Measurements from ENCODE around the gene PFKL. TPM values are rescaled to one million over a fixed set of nuclear protein-coding genes. Genes with fewer than 3 reads are reported as not detected.

Gene PFKL
- total RNA-seq, 1 donor from 2014 or later, result 48.7 TPM

DNA sequence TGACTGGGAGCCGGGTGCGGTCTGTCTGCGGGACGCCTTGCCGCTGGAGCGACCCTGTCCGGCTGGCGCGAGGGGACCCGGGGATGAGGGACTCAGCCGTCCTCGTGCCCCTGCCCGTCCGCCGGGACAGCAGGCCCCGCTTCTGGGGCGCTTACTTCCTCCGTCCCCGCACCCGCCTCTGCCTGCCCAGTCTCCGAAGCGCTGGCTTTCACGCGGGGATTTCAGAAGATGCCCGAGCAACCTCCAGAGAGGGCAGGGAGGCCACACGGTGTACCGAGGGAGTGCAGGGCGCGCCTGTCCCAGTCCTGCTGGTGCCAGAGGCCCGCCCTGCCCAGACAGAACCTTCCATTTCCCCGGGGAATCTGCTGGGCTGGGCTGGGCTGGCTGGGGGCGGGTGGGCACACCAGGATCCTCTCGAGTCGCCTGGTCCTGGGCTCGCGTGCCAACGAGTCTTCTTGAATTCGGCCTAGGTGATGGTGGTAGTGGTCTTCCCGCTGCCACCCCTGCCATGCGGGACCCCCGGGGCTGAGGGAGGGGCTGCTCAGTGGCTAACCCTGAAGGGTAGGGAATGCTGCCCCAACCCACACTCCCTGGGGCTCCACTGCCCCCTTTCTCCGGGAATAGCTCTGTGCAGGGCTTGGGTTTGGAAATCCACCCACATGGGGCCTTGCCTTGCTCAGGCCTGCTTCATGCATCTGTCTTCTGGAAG is 51.1 kb downstream of the PFKL start:
- Mint-ChIP-seq H3K27me3 (ENCODE audit: insufficient read depth, low read depth) (peaks cover 7% of the 10 kb centered on the region), H3K27ac (no peak overlapping the region), H3K36me3 (no peaks in the 10 kb centered on the region), H3K9me3 (no peaks in the 10 kb centered on the region), H3K4me1 (peaks cover 6% of the 10 kb centered on the region), H3K4me3 (no peak overlapping the region)
- Histone ChIP-seq H3K4me3 (no peak overlapping the region), H3K4me1 (no peaks in the 10 kb centered on the region), H3K27ac (no peak overlapping the region), H3K79me2 (ENCODE audit: low read depth) (no peaks in the 10 kb centered on the region), H3K4me2 (no peak overlapping the region), H4K20me1 (ENCODE audit: low read depth) (no peaks in the 10 kb centered on the region), H3K36me3 (no peaks in the 10 kb centered on the region), H2AFZ (replicated peaks) (no peak overlapping the region), H3K27me3 (no peaks in the 10 kb centered on the region), H3K9ac (no peak overlapping the region), H3F3A (ENCODE audit: low read depth) (no peaks in the 10 kb centered on the region), H3K9me3 (ENCODE audit: low read depth) (no peaks in the 10 kb centered on the region)
- TF ChIP-seq EZH2phosphoT487 (IDR thresholded peaks at IDR 0.05) (no peak), EZH2 (IDR thresholded peaks at IDR 0.05) (no peak)
- TF ChIP-seq, protein P1, sequence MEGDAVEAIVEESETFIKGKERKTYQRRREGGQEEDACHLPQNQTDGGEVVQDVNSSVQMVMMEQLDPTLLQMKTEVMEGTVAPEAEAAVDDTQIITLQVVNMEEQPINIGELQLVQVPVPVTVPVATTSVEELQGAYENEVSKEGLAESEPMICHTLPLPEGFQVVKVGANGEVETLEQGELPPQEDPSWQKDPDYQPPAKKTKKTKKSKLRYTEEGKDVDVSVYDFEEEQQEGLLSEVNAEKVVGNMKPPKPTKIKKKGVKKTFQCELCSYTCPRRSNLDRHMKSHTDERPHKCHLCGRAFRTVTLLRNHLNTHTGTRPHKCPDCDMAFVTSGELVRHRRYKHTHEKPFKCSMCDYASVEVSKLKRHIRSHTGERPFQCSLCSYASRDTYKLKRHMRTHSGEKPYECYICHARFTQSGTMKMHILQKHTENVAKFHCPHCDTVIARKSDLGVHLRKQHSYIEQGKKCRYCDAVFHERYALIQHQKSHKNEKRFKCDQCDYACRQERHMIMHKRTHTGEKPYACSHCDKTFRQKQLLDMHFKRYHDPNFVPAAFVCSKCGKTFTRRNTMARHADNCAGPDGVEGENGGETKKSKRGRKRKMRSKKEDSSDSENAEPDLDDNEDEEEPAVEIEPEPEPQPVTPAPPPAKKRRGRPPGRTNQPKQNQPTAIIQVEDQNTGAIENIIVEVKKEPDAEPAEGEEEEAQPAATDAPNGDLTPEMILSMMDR (IDR thresholded peaks at IDR 0.05), result no peak
- no peak for DNase-seq (ENCODE audit: low spot score)

DNA sequence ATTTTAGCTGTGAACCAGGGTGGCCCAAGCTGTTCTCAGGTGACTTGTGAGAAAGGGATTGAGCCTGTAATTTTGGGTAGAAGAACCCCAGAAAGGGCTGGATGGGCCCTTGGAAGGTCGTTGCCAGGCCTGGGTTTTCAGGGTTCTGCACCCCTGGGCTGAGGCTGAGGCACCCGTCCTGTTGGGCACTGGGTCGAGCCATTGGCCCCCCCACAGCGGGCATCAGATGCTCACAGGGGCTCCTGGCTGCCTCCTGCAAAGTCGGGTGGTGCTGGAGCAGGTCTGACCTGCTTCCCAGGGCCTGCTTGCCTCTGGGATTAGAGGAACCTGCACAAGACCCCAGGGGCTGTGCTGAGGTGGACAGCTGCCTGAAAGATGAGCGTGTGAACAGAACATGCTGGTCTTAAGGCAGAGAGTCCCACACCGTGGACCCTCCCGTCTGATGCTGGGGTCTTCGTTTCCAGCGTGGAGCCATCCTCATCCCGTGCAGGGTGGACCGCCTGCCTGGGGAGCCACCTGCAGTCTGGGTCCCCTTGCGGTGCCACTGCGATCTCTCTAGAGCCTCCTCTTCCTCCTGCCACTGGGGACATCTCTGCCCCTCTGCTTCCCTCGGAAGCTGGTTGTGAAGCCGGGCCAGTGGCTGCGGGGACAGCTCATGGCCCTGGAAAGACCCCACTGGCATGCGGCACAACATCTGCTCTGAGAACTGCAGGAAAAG is 51.8 kb downstream of the PFKL start:
- Histone ChIP-seq H3K36me3 (no peaks in the 10 kb centered on the region), H3K27ac (no peak overlapping the region), H3K9ac (no peak overlapping the region), H3K79me2 (ENCODE audit: low read depth) (no peaks in the 10 kb centered on the region), H3K27me3 (no peaks in the 10 kb centered on the region), H2AFZ (replicated peaks) (no peak overlapping the region), H3K4me1 (no peaks in the 10 kb centered on the region), H3F3A (ENCODE audit: low read depth) (no peaks in the 10 kb centered on the region), H3K4me3 (no peak overlapping the region), H4K20me1 (ENCODE audit: low read depth) (no peaks in the 10 kb centered on the region), H3K4me2 (no peak overlapping the region), H3K9me3 (ENCODE audit: low read depth) (no peaks in the 10 kb centered on the region)
- Mint-ChIP-seq H3K4me3 (no peak overlapping the region), H3K27me3 (ENCODE audit: insufficient read depth, low read depth) (peaks cover 8% of the 10 kb centered on the region), H3K36me3 (no peaks in the 10 kb centered on the region), H3K9me3 (no peaks in the 10 kb centered on the region), H3K4me1 (peaks cover 6% of the 10 kb centered on the region), H3K27ac (no peak overlapping the region)
- TF ChIP-seq EZH2 (IDR thresholded peaks at IDR 0.05) (no peak), EZH2phosphoT487 (IDR thresholded peaks at IDR 0.05) (no peak)
- TF ChIP-seq, protein P1 (IDR thresholded peaks at IDR 0.05), result no peak
- no peak for DNase-seq (ENCODE audit: low spot score)

DNA sequence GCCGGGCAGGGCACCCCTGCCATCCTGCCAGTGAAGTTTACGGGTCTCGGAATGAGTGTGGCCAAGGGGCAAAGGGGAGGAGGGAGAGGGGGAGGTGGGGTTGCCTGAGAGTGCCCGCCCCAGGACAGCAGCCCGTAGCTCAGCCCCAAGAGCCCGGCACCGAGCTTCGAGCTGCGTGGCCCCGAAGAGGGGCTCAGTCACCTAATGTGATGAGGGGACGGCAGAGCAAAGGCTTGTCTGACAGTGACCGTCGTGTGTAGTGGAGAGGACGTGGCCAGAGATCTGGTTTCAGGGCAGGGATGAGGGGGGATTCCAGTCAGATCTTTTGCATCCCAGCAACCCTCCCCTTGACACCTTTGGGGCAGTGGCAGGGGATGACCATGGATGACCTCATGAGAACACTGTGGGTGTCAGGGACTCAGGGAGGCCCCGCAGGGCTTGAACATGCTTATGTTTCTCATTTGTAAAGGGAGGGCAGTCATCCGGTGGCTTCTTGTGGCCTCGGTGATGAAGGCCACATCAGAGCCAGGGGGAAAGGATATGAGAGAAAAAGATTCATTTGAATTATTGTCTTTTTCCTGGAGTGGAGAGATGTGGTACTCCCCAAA is 52.5 kb downstream of the PFKL start:
- Histone ChIP-seq H3K4me3 (no peak overlapping the region), H3K9ac (no peak overlapping the region), H2AFZ (replicated peaks) (no peak overlapping the region), H3K36me3 (no peaks in the 10 kb centered on the region), H3F3A (ENCODE audit: low read depth) (no peaks in the 10 kb centered on the region), H3K4me2 (no peak overlapping the region), H4K20me1 (ENCODE audit: low read depth) (no peaks in the 10 kb centered on the region), H3K79me2 (ENCODE audit: low read depth) (no peaks in the 10 kb centered on the region), H3K4me1 (no peaks in the 10 kb centered on the region), H3K9me3 (ENCODE audit: low read depth) (no peaks in the 10 kb centered on the region), H3K27ac (no peak overlapping the region), H3K27me3 (no peaks in the 10 kb centered on the region)
- no peak for DNase-seq (ENCODE audit: low spot score)
- Mint-ChIP-seq H3K9me3 (no peaks in the 10 kb centered on the region), H3K27ac (no peak overlapping the region), H3K4me3 (no peak overlapping the region), H3K27me3 (ENCODE audit: insufficient read depth, low read depth) (peaks cover 8% of the 10 kb centered on the region), H3K36me3 (no peaks in the 10 kb centered on the region), H3K4me1 (peaks cover 6% of the 10 kb centered on the region)
- TF ChIP-seq, protein P1 (IDR thresholded peaks at IDR 0.05), result no peak
- TF ChIP-seq EZH2phosphoT487 (IDR thresholded peaks at IDR 0.05) (no peak), EZH2 (IDR thresholded peaks at IDR 0.05) (no peak)

Data from neural progenitor cell (in vitro differentiated cells).